ENCODE measurements around the gene TBKBP1. TPM values are rescaled to one million over a fixed set of nuclear protein-coding genes. Genes with fewer than 3 reads are reported as not detected.

Gene TBKBP1
- total RNA-seq, 2 donors from 2014 or later, result 1.3 to 2.9 TPM

GRCh38 chr17:47713980-47714700, 20.2 kb downstream of the TBKBP1 start:
- no peak for DNase-seq

DNA sequence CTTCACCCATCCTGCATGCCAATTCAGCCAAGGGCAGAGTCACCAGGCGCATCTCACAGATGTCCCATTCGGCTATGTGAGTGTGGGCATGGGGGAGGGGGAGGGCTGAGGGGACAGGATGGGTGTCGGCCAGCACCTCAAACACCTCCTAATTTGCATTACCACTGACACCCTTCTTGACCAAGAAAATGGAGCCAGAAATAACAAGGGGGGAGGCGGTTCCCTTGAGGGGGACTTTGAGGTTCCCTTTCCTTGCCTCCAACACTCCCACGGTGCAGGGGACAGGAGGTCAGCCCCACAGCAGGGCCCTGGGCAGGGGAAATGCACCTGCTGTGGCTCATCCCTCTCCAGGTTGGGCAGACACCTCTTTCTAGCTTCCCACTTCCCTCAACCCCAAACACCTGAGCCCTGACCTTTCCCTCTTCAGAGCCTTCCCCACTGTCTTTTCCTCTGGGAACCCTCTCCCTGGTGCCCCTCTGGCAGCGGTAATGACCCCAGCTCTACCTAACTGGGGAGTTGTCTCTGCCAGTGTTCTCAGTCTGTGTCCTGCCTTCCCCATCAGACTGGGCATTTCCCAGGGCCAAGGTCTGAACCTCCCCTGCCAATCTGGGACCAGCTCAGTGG, 20.9 kb downstream of the TBKBP1 start:
- intact Hi-C loops (cut with DNase I), result no loop called here
- Histone ChIP-seq H3K4me1 (no peaks in the 10 kb centered on the region), H3K36me3 (no peaks in the 10 kb centered on the region), H3K9ac (ENCODE audit: low read depth in 2 of 2, low read length in 2 of 2) (no peak overlapping the region), H3K9me3 (no peaks in the 10 kb centered on the region), H3K27me3 (no peaks in the 10 kb centered on the region), H3K27ac (no peak overlapping the region), H3K4me3 (no peak overlapping the region)
- no peak for DNase-seq
- TF ChIP-seq, protein P1, sequence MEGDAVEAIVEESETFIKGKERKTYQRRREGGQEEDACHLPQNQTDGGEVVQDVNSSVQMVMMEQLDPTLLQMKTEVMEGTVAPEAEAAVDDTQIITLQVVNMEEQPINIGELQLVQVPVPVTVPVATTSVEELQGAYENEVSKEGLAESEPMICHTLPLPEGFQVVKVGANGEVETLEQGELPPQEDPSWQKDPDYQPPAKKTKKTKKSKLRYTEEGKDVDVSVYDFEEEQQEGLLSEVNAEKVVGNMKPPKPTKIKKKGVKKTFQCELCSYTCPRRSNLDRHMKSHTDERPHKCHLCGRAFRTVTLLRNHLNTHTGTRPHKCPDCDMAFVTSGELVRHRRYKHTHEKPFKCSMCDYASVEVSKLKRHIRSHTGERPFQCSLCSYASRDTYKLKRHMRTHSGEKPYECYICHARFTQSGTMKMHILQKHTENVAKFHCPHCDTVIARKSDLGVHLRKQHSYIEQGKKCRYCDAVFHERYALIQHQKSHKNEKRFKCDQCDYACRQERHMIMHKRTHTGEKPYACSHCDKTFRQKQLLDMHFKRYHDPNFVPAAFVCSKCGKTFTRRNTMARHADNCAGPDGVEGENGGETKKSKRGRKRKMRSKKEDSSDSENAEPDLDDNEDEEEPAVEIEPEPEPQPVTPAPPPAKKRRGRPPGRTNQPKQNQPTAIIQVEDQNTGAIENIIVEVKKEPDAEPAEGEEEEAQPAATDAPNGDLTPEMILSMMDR (IDR thresholded peaks at IDR 0.05), result no peak

More at GRCh38 chr17:47713980-47714700, 20.2 kb downstream of the TBKBP1 start:
- Histone ChIP-seq H3K4me3 (no peak overlapping the region), H3K27ac (no peak overlapping the region), H3K4me1 (no peaks in the 10 kb centered on the region), H3K9me3 (no peaks in the 10 kb centered on the region), H3K27me3 (no peaks in the 10 kb centered on the region), H3K36me3 (no peaks in the 10 kb centered on the region), H3K9ac (ENCODE audit: low read depth in 2 of 2, low read length in 2 of 2) (no peak overlapping the region)
- intact Hi-C loops (cut with DNase I), result no loop called here
- TF ChIP-seq, protein P1 (IDR thresholded peaks at IDR 0.05), result no peak

- no peak for DNase-seq
- Histone ChIP-seq H3K9ac (ENCODE audit: low read depth in 2 of 2, low read length in 2 of 2) (no peak overlapping the region), H3K27ac (no peak overlapping the region), H3K4me1 (peaks cover 2% of the 10 kb centered on the region), H3K36me3 (no peaks in the 10 kb centered on the region), H3K9me3 (no peaks in the 10 kb centered on the region), H3K4me3 (no peak overlapping the region), H3K27me3 (peaks cover 5% of the 10 kb centered on the region)
- intact Hi-C loops (cut with DNase I), result no loop called here
- TF ChIP-seq, protein P1 (IDR thresholded peaks at IDR 0.05), result no peak
These were observed 21.8 kb downstream of the TBKBP1 start for GRCh38 chr17:47715669-47716325.

GRCh38 chr17:47716375-47716774, 22.4 kb downstream of the TBKBP1 start:
- intact Hi-C loops (cut with DNase I), result no loop called here
- Histone ChIP-seq H3K9ac (ENCODE audit: low read depth in 2 of 2, low read length in 2 of 2) (no peak overlapping the region), H3K9me3 (no peaks in the 10 kb centered on the region), H3K27ac (no peak overlapping the region), H3K4me3 (no peak overlapping the region), H3K36me3 (no peaks in the 10 kb centered on the region), H3K27me3 (peaks cover 11% of the 10 kb centered on the region), H3K4me1 (peaks cover 4% of the 10 kb centered on the region)
- no peak for DNase-seq
- TF ChIP-seq, protein P1 (IDR thresholded peaks at IDR 0.05), result no peak

DNA sequence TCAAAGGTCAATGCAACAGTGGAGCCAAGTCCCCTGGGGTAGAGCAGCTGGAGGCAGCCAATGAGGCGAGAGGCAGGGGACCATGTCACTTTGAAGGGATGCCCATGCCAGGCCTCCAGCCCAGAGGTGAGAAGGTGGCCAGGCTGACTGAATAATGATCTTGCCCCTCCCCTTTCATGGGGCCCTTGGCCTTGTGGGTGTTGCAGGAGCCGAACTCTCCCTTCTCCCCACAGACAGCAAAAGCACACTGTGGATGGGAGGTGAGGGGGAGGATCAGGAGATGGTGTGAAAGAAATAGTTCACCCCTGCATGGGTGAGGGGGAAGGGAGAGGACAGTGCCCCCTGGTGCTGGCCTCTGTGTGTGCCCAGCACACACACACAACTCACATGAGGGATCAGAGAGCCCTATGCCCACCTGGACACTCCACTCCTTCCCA, 23.3 kb downstream of the TBKBP1 start:
- H3K27ac ChIP-seq, result no peak overlapping the region
- DNase-seq, result no peak

More for the DNA sequence above, 23.3 kb downstream of the TBKBP1 start:
- H3K9ac ChIP-seq (ENCODE audit: low read depth in 2 of 2, low read length in 2 of 2), result no peak overlapping the region
- peaks cover 16% of the 10 kb centered on the region for H3K27me3 ChIP-seq
- no peak overlapping the region for H3K4me3 ChIP-seq
- TF ChIP-seq, protein P1 (IDR thresholded peaks at IDR 0.05), result no peak
- intact Hi-C loops (cut with DNase I), result no loop called here
- no peaks in the 10 kb centered on the region for H3K36me3 ChIP-seq
- H3K9me3 ChIP-seq, result no peaks in the 10 kb centered on the region
- H3K4me1 ChIP-seq, result peaks cover 4% of the 10 kb centered on the region
